IgD-negative memory B cell (primary cell): Measurements from ENCODE around the gene SCLT1. TPM values are rescaled to one million over a fixed set of nuclear protein-coding genes. Genes with fewer than 3 reads are reported as not detected.
A peak's percentile ranks its signal among the peaks of the same experiment; 100 is the strongest.

Experiments used
- H3K27ac Mint-ChIP-seq, 3 donors: one replicate each; pipeline ENCODE4 v1.8.0; 2020 to 2022; ENCODE audit warnings: mild to moderate bottlenecking in 3 of 3, mixed read lengths in 3 of 3, moderate library complexity in 1 of 3
- H3K27me3 Mint-ChIP-seq: one replicate; pipeline ENCODE4 v1.8.0; 2021; ENCODE audit warnings: mixed read lengths
- H3K36me3 Mint-ChIP-seq: one replicate; pipeline ENCODE4 v1.8.0; 2020; ENCODE audit warnings: mild to moderate bottlenecking, mixed read lengths
- H3K4me1 Mint-ChIP-seq, 3 donors: one replicate each; pipeline ENCODE4 v1.8.0; 2020 to 2022; ENCODE audit warnings: mixed read lengths in 3 of 3, mild to moderate bottlenecking in 1 of 3
- H3K4me3 Mint-ChIP-seq, 4 donors: one replicate each; pipeline ENCODE4 v1.8.0; 2020 to 2022; ENCODE audit warnings: mild to moderate bottlenecking in 4 of 4, mixed read lengths in 4 of 4, moderate library complexity in 3 of 4
- H3K9me3 Mint-ChIP-seq, 3 donors: one replicate each; pipeline ENCODE4 v1.8.0; 2020 to 2021; ENCODE audit warnings: mixed read lengths in 3 of 3, mild to moderate bottlenecking in 1 of 3
- polyA plus RNA-seq: library from polyadenylated mRNA; unstranded; fragments of 300-500 nt; fragmentation: Illumina TruSeq; gene quantifications from one replicate; pipeline ENCODE4 v1.2.3, GENCODE V29; 2021

SCLT1 gene
- polyA plus RNA-seq, 1 donor from 2014 or later: 9.1 TPM

DNA sequence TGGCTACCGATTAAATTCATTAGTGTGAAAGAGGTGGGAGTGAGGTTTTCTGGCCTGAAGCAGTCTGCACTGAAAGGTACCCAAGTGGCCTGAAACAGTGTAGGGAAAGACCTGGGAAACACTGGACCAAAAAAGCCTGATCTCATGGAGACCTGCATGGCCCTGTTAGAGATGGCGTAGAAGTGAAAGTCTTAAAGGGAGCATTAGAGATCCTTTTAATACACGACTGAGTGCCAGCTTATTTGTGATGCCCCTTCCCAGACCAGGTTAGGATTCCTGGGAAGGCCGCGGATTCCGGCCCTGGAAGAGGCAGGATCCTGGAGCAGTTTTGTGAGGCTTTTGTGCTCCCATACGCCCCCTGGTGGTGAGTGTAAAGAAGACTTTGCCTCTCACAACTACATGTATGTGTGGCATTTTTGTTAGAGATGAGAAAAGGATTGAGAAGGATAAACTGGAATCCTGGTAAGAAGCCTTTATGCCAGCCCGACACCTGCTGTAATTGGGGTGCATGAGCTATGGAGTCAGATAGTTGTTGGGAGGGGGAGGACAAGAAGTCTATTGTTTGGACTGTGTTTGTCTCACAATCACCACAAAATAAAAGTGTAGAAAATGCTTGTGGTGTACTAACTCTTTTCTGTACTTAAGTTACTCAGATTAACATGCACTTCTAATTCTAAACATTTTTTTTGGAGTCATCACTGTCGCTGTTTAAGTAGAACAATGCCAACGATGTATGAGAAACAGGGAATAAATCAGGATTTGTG, 229.8 kb downstream of the SCLT1 start:
- Mint-ChIP-seq H3K9me3 (no peaks in the 10 kb centered on the region), H3K36me3 (peaks cover 8% of the 10 kb centered on the region), H3K4me1 (peaks cover 13 to 30% (median 24%) of the 10 kb centered on the region in 3 donors), H3K27me3 (no peaks in the 10 kb centered on the region), H3K4me3 (no peak overlapping the region), H3K27ac (peak overlapping the region in 2 of 3 donors; percentile 28 to 83)

DNA sequence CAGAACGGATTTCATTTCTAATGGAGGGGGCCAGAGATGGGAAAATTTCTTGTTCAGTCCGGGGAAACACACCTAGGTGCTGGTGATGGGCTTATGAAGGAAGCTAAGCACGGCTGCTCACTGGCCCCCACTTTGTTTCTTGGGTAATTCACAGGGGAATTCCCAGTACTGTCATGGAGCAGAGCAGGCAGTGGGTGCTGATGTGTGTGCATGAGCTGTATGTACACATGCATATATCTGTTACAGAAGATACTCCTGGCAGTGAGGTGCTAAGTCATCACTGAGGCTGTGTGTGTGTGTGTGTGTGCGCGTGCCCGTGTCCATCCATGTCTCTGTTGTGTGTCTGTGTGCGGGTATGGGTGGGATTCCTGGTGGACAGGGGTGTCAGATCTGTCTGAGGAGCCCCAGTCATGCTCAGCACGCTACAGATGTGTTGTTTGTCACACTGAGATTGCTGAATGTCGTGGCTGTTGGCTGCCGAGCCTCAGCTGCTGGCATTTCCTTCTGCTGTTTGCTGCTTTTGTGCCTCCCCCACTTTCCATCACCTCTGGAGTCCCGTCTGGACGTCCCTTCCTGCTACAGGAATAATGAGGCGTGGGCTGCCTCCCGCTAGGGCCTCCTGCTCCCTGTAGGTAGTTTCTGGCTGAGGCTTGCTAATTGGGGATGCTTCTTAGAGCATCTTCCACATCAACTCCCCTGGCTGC, 230.6 kb downstream of the SCLT1 start:
- Mint-ChIP-seq H3K27ac (peak overlapping the region; percentile 2 to 90 (median 28)), H3K9me3 (no peaks in the 10 kb centered on the region), H3K27me3 (no peaks in the 10 kb centered on the region), H3K36me3 (peaks cover 7% of the 10 kb centered on the region), H3K4me1 (peaks cover 13 to 30% (median 24%) of the 10 kb centered on the region in 3 donors), H3K4me3 (no peak overlapping the region)

DNA sequence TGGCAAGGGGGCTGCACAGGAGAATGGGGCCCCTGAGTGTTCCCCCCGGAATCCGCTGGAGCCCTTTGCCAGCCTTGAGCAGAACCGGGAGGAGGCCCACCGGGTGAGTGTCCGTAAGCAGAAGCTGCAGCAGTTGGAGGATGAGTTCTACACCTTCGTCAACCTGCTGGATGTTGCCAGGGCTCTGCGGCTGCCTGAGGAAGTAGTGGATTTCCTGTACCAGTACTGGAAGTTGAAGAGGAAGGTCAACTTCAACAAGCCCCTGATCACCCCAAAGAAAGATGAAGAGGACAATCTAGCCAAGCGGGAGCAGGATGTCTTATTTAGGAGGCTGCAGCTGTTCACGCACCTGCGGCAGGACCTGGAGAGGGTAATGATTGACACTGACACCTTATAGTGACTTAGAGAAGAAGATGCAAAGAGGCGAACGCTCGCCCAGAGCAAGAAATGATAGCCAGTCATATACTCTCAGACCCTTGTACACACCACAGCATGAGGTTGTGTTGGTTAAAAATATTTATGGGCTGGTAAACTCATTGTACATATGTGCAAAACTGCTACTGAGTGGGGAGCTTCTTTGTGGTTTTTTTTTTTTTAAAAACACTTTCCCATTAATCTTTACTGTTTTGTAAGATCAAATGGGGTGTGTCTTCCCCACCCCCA, 231.4 kb downstream of the SCLT1 start:
- H3K27ac Mint-ChIP-seq: peak overlapping the region in 1 of 3 donors; percentile 90
- H3K4me1 Mint-ChIP-seq: peaks cover 13 to 30% (median 24%) of the 10 kb centered on the region in 3 donors
- no peaks in the 10 kb centered on the region for H3K9me3 Mint-ChIP-seq
- H3K4me3 Mint-ChIP-seq: peak overlapping the region in 1 of 4 donors; percentile 75
- H3K36me3 Mint-ChIP-seq: peaks cover 10% of the 10 kb centered on the region
- H3K27me3 Mint-ChIP-seq: no peaks in the 10 kb centered on the region

DNA sequence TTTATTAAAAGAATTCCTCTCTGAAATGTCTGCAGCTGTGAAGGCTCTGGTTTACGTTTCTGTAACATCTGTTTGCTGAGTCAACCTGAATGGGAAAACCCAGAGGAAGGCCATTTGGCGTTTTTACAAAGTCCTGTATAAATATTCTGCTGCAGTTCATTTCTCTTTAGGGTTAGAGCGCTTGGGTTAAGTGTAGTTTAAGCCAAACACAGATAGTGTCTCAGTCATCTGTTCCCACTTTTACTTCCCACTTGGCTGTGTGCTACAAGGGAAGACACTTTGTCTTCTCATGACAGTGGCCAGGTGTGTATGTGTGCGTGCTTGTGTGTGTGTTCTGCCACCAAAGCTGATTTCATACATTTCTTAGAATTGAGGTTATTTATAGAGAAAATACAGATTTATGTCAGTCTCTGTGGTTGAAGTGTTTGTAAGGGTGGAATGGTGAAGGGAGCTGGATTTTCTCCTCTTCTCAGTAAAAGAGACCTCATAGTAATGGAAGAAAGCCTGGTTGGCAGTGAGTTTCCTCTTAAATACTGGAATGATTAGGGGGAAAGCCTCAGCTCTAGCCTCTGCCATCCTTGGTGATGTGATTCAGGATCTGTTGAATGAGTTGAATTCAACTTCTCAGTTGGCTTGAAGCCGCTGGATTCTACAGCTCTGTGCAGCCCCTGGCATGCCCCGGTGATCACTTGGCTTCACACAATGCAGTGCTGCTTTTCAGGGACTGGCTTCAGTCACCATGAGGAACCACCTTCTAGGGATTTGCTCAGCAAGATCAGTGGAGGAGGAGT, 233.3 kb downstream of the SCLT1 start:
- H3K9me3 Mint-ChIP-seq: no peaks in the 10 kb centered on the region
- H3K27me3 Mint-ChIP-seq: no peaks in the 10 kb centered on the region
- peak overlapping the region in 1 of 3 donors; percentile 86 for H3K27ac Mint-ChIP-seq
- H3K4me3 Mint-ChIP-seq: no peak overlapping the region
- peaks cover 8 to 24% (median 16%) of the 10 kb centered on the region in 3 donors for H3K4me1 Mint-ChIP-seq
- peaks cover 11% of the 10 kb centered on the region for H3K36me3 Mint-ChIP-seq

DNA sequence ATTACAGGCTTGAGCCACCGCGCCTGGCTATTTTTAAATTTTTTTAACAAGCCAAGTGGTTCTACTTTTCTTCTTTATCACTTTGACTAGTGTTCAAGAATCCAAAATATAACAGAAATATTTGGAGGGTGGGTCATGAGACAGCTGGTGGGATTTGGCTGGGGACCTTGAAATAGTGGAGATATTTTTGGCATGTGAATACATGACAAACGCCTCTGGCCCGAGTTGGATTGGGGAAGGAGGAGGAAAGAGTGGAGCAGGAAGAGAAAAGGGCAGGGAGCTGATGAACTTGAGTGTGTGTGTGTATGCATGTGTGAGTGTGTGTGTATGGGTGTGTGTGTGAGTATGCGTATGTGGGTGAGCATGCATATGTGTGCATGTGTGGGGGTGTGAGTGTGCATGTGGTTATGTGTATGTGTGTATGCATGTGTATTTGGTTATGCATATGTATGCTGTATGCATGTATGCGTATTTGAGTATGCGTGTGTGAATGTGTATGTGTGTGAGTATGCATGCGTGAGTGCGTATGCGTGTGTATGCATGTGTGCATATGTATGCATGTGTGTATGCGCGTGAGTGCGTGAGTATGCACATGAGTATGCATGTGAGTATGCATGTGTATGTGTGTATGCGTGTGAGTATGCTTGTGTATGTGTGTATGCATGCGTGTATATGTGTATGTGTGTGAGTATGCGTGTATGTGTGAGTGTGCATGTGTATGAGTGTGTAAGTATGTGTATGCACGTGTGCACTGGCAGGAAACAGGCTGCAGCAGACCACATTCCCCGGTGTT, 234.3 kb downstream of the SCLT1 start:
- Mint-ChIP-seq H3K36me3 (peaks cover 11% of the 10 kb centered on the region), H3K4me3 (no peak overlapping the region), H3K27ac (peak overlapping the region in 1 of 3 donors; percentile 86), H3K4me1 (peaks cover 13 to 30% (median 22%) of the 10 kb centered on the region in 3 donors), H3K27me3 (no peaks in the 10 kb centered on the region), H3K9me3 (no peaks in the 10 kb centered on the region)

DNA sequence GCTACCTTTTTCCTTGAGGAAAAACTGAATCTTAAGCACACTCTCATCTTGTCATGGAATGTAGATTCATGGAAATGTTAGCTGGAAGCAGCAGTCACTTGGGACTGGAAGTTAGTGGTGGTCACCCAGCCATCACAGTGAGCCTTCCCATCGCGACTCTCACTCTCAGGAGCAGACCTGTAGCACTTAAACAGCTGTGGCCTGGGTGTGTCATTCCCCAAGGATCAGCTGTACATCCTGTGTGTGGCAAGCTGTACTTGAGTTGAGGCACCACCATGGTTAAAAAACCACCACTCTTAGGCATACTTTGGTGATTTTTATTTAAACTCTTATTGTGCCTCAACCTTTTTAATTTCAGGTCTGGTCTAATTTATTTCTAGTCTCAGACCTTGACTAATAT, 237.1 kb downstream of the SCLT1 start:
- no peak overlapping the region for H3K4me3 Mint-ChIP-seq
- H3K9me3 Mint-ChIP-seq: no peaks in the 10 kb centered on the region
- no peaks in the 10 kb centered on the region for H3K27me3 Mint-ChIP-seq
- H3K4me1 Mint-ChIP-seq: peaks cover 10 to 11% (median 11%) of the 10 kb centered on the region in 3 donors
- peaks cover 8% of the 10 kb centered on the region for H3K36me3 Mint-ChIP-seq
- no peak overlapping the region for H3K27ac Mint-ChIP-seq

DNA sequence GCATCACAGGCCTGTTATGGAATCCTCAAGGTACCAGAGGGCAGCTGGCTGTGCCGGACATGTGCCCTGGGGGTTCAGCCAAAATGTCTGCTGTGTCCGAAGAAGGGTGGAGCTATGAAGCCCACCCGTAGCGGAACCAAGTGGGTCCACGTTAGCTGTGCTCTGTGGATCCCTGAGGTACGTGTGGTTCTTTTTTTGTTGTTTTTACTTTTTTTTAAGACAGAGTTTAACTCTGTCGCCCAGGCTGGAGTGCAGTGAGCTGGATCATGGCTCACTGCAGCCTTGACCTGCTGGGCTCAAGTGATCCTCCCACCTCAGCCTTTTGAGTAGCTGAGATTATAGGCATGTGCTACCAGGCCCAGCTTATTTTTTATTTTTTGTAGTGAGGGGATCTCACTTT, 237.7 kb downstream of the SCLT1 start:
- Mint-ChIP-seq H3K36me3 (peaks cover 8% of the 10 kb centered on the region), H3K4me1 (peaks cover 10 to 11% (median 11%) of the 10 kb centered on the region in 3 donors), H3K27ac (no peak overlapping the region), H3K9me3 (no peaks in the 10 kb centered on the region), H3K27me3 (no peaks in the 10 kb centered on the region), H3K4me3 (no peak overlapping the region)

DNA sequence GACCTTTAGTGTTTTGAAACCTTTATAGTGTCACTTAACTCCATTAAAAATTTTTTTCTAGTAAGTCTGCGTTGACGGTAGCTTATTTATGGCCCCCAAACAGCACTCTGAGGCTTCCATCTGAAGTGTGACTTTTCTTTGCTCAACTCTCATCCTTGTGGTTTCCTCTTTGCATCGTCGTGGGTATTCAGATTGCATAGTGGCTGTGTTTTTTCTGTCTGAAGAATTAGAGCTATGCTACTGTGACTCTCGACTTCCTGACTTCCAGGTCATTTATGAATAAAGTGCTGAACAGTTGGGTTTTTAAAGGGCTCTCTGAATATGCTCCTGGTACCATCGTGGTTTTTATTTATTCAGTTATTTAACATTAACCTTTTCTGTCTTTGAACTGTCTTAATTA, 238.9 kb downstream of the SCLT1 start:
- H3K4me1 Mint-ChIP-seq: peaks cover 9 to 11% (median 11%) of the 10 kb centered on the region in 3 donors
- H3K36me3 Mint-ChIP-seq: peaks cover 9% of the 10 kb centered on the region
- H3K27me3 Mint-ChIP-seq: no peaks in the 10 kb centered on the region
- H3K4me3 Mint-ChIP-seq: no peak overlapping the region
- peak overlapping the region in 2 of 3 donors; percentile 60 to 75 for H3K27ac Mint-ChIP-seq
- no peaks in the 10 kb centered on the region for H3K9me3 Mint-ChIP-seq

DNA sequence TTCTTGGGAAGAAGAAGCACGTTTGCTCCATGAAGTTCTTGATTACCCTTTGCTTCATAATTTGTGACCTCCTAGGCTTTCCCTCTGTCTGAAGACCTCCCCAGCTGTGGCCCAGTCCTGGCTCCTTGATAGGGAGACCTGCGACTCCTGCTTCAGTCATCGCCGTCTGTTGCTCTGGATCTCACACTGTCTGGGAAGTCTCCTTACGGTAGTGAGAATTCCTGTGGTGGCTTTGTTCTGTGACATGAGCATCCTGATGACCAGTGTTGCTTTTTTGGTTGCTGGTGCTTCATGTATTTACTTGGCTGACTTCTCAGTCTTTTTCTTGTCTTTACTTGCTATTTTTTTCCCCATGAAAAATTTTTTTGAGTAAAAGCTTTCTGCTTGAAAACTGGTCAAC, 239.6 kb downstream of the SCLT1 start:
- Mint-ChIP-seq H3K4me1 (peaks cover 8 to 11% (median 11%) of the 10 kb centered on the region in 3 donors), H3K36me3 (peaks cover 8% of the 10 kb centered on the region), H3K27me3 (no peaks in the 10 kb centered on the region), H3K27ac (peak overlapping the region in 1 of 3 donors; percentile 60), H3K9me3 (no peaks in the 10 kb centered on the region), H3K4me3 (no peak overlapping the region)

DNA sequence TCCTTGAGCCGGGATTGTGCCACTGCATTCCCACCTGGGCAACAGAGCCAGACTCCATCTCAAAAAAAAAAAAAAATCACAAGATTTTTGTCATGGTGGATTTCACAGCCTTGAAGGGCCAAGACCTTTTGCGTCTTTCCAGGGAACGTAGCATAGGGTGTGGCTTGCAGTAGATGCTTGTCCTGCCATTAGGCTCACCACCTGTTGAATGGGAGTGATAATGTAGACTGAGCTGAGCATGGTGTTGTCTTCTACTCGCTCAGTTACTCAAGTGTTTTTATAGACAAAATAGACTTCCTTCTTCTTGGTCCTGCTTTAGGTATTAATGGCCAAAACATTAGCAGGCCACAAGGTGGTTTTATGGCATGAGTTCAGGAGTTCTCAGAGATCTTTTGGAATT, 243.1 kb downstream of the SCLT1 start:
- H3K4me3 Mint-ChIP-seq: no peak overlapping the region
- peaks cover 6 to 10% (median 9%) of the 10 kb centered on the region in 3 donors for H3K4me1 Mint-ChIP-seq
- no peaks in the 10 kb centered on the region for H3K27me3 Mint-ChIP-seq
- no peaks in the 10 kb centered on the region for H3K9me3 Mint-ChIP-seq
- peaks cover 6% of the 10 kb centered on the region for H3K36me3 Mint-ChIP-seq
- no peak overlapping the region for H3K27ac Mint-ChIP-seq

DNA sequence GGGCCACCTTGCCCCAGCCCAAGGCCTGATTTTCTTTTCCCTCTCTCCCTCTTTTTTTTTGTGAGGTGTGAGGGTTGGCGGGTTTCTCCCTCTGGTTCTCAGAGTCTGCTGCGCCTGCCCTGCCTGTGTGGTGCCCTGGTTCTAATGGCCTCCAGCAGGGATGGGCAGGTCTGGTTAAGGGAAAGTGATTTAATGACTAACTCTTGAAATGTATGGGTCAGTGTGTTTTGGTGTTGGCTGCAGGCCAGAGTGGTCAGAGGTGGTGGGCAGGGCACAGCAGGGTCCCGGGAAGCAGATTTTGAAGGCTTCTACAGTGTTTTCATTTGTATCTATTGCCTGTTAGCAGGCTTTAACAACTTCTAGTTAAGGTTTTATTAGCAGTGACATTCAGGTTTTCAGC, 244.9 kb downstream of the SCLT1 start:
- H3K36me3 Mint-ChIP-seq: peaks cover 6% of the 10 kb centered on the region

DNA sequence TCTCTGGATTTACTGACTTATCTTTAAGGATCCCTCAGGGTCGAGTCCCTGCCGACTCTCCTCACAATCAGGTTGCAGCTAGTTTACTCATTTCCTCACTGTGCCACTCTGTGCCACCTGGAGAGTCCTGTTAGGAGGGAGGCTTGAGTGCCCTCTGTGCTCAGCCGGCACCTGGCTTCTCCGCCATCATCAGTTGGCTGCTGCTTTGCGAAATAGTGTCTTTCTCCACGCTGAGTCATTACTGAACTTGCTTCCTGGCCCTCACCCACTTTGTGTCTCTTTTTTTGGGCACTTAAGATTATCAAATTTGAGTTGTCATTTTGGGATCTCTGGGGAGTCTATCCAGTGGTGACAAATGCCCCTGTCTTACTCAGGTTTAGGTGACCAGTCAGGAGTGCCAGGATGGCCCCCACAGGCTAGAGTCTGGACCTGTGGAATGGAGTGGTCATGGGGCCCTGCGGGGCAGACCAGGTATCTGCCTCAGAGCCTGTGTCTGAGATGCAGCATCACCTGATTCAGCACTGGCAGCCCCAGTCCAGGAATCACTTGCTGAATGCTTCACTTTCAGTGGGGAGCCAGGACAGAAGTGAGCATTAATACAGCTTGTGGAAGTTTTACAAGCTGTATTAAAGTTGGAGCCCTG, 246.1 kb downstream of the SCLT1 start:
- Mint-ChIP-seq H3K36me3 (peaks cover 6% of the 10 kb centered on the region), H3K4me1 (peaks cover 0 to 4% (median 3%) of the 10 kb centered on the region in 3 donors), H3K27ac (peak overlapping the region in 2 of 3 donors; percentile 19 to 25), H3K27me3 (no peaks in the 10 kb centered on the region), H3K4me3 (no peak overlapping the region), H3K9me3 (no peaks in the 10 kb centered on the region)

More for the DNA sequence above, 244.9 kb downstream of the SCLT1 start:
- no peaks in the 10 kb centered on the region for H3K27me3 Mint-ChIP-seq
- H3K4me3 Mint-ChIP-seq: no peak overlapping the region
- peak overlapping the region in 2 of 3 donors; percentile 26 to 35 for H3K27ac Mint-ChIP-seq
- no peaks in the 10 kb centered on the region for H3K9me3 Mint-ChIP-seq
- peaks cover 0 to 3% (median 2%) of the 10 kb centered on the region in 3 donors for H3K4me1 Mint-ChIP-seq

DNA sequence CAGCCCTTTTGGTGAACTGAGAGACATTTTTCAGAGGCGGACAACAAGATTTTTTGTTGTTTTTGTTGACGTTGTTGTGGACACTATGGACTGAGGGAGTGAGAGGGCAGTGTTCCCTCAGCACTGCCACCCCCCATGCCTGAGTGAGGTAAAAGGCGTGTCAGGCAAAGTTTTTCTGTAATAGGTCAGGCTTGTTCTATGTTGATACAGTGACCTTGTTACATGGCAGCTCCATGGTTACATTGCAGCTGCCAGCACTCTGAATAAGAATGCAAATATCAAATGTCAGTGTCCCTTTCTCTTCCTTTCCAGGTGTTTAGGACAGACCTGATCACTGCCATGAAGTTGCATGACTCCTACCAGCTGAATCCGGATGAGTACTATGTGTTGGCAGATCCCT, 247.3 kb downstream of the SCLT1 start:
- no peaks in the 10 kb centered on the region for H3K27me3 Mint-ChIP-seq

More for the DNA sequence above, 247.3 kb downstream of the SCLT1 start:
- H3K4me1 Mint-ChIP-seq: peaks cover 3 to 5% (median 4%) of the 10 kb centered on the region in 3 donors
- H3K9me3 Mint-ChIP-seq: no peaks in the 10 kb centered on the region
- H3K27ac Mint-ChIP-seq: peak overlapping the region in 1 of 3 donors; percentile 75
- no peak overlapping the region for H3K4me3 Mint-ChIP-seq
- H3K36me3 Mint-ChIP-seq: peaks cover 6% of the 10 kb centered on the region
